Measurements from ENCODE around the gene PGAP6.
A peak's percentile ranks its signal among the peaks of the same experiment; 100 is the strongest.
"Not testable (repeated sequence)": the region's sequence is repeated elsewhere in the genome, so short reads cannot be mapped to it uniquely, and the experiment has no call there.

PGAP6 gene
- long read RNA-seq, donor 1, transcript TMEM8A-204 (13 exons, 3,691 nt): major isoform, 8 of 379 reads
- long read RNA-seq, donor 1, partial matches to known transcripts: 210 of 379 reads
- long read RNA-seq, donor 1, other reads (novel, unspliced or antisense): 161 of 379 reads
- long read RNA-seq, donor 2, transcript TMEM8A-204 (13 exons, 3,691 nt): major isoform, 5 of 10 reads
- long read RNA-seq, donor 2, partial matches to known transcripts: 5 of 10 reads
- long read RNA-seq, donor 2, other reads (novel, unspliced or antisense): 0 of 10 reads
- long read RNA-seq, donor 3, partial matches to known transcripts: 0 of 1 reads
- long read RNA-seq, donor 3, other reads (novel, unspliced or antisense): 0 of 1 reads
- long read RNA-seq, donor 4, transcript TMEM8A-204 (13 exons, 3,691 nt): major isoform, 5 of 160 reads
- long read RNA-seq, donor 4, partial matches to known transcripts: 144 of 160 reads
- long read RNA-seq, donor 4, other reads (novel, unspliced or antisense): 11 of 160 reads
- long read RNA-seq, donor 5, transcript TMEM8A-204 (13 exons, 3,691 nt): major isoform, 11 of 26 reads
- long read RNA-seq, donor 5, partial matches to known transcripts: 15 of 26 reads
- long read RNA-seq, donor 5, other reads (novel, unspliced or antisense): 0 of 26 reads
- long read RNA-seq, donor 6, partial matches to known transcripts: 130 of 230 reads
- long read RNA-seq, donor 6, other reads (novel, unspliced or antisense): 97 of 230 reads
- long read RNA-seq, donor 7: 0 reads
- long read RNA-seq, donor 8, transcript TMEM8A-204 (13 exons, 3,691 nt): major isoform, 8 of 16 reads
- long read RNA-seq, donor 8, partial matches to known transcripts: 8 of 16 reads
- long read RNA-seq, donor 8, other reads (novel, unspliced or antisense): 0 of 16 reads

GRCh38 chr16:381789-382717, at the start of gene PGAP6:
PGAP6 (minus strand) TSS chr16:381978; CDS start chr16:381821, 157 bp downstream.
- DNase-seq: peak; percentile 69

DNA sequence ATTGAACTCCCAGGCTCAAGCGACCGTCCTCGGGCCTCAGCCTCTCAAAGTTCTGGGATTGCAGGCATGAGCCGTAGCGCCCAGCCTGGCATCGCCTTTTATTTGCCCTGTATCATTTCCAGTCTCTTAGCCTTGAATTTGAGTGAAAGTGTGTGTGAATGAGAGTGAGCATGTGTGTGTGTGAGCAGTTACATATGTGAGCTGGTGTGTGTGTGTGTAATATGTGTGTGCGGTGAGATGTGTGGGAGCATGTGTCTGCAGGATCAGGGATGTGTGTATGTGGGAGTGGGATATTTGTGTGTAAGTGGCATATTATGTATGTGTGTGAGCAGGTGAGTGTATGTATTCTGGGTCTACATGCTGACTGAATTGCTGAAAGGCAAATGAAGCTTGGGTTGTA, 49.1 kb upstream of the PGAP6 start:
- no peak for DNase-seq

- no peak for DNase-seq
These were observed 45.5 kb upstream of the PGAP6 start for GRCh38 chr16:427250-427649.

- DNase-seq: no peak
These were observed 45.1 kb upstream of the PGAP6 start for GRCh38 chr16:426906-427249.

DNA sequence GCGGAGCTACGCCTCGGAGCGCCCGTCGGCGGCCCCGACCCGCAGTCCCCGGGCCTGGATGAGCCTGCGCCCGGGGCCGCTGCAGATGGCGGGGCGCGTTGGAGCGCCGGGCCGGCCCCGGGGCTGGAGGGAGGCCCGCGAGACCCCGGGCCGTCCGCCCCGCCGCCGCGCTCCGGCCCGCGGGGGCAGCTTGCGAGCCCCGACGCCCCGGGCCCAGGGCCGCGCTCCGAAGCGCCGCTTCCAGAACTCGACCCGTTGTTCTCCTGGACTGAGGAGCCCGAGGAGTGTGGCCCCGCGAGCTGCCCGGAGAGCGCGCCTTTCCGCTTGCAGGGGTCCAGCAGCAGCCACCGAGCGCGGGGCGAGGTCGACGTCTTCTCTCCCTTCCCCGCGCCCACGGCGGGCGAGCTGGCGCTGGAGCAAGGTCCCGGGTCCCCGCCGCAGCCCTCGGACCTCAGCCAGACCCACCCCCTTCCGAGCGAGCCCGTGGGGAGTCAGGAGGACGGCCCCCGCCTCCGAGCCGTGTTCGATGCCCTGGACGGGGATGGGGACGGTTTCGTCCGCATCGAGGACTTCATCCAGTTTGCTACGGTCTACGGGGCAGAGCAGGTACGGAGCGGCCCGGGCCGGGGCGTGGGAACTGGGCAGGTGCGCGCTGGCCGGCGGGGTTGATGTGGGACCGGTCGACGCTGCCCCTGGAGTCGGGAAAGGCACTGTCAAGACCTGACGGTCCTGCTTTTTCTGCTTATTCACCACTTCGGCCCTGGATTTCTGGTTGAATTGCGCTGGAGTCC, 44.5 kb upstream of the PGAP6 start:
- peak; percentile 63 for DNase-seq

DNA sequence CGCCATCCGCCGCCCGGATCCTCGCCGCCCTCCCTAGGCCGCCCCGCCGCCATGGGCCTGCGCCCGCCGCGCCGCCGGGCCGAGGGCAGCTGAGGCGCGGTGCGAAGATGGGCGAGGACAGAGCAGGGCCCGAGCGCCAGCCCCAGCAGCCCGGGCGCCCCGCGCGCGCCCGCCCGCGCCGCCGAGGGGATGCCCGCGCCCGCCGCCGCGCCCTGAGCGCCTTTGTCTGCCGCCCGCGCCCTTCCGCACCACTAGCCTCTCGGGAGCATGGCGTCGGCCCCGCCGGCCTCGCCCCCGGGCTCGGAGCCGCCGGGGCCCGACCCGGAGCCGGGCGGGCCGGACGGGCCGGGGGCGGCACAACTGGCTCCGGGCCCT, 43.9 kb upstream of the PGAP6 start:
- DNase-seq: no peak

GRCh38 chr16:425082-425718, 43.4 kb upstream of the PGAP6 start, which contains the start of gene RAB11FIP3:
RAB11FIP3 (plus strand) TSS chr16:425649; CDS start chr16:426007, 358 bp downstream.
- DNase-seq: peak; percentile 96

GRCh38 chr16:424623-425081, 42.9 kb upstream of the PGAP6 start:
- DNase-seq: no peak

GRCh38 chr16:424033-424622, 42.4 kb upstream of the PGAP6 start:
- DNase-seq: no peak

GRCh38 chr16:422179-422578, 40.4 kb upstream of the PGAP6 start:
- DNase-seq: not testable (repeated sequence)

- DNase-seq: not testable (repeated sequence)
These were observed 33.4 kb upstream of the PGAP6 start for GRCh38 chr16:415170-415498.

DNA sequence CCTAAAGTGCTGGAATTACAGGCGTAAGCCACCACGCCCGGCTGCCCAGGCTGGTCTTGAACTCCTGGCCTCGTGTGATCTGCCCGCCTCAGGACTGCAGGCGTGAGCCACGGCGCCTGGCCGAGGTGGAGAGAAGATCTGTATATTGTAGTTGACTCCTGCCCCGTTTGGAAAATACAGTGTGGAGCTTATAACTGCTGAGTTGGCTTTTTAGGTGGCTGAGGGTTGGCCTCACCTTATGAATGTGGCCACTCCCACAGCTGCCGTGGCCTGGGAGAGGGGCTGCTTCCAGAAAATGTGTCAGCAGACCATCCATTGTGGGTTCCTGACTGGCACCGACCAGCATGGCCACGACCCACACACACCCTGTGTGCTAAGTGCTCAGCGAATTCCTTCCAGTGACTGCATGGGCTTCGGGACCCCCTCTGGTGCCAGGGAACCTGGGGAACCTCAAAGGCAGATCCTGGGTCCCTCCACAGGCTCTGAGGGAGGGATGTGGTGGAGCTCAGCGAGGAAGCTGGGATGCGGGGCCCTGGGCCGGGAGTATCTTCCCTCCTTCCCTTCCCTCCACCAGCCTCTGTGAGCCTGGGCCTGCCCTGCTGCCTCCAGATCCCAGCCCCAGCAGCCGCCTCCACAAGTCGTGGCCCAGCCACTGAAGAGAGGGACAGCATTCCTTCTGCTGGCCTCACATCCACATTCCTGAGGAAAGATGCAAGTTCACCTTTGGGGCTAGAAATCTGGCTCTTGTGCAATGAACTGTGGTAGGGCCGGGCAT, 32.8 kb upstream of the PGAP6 start:
- DNase-seq: no peak

DNA sequence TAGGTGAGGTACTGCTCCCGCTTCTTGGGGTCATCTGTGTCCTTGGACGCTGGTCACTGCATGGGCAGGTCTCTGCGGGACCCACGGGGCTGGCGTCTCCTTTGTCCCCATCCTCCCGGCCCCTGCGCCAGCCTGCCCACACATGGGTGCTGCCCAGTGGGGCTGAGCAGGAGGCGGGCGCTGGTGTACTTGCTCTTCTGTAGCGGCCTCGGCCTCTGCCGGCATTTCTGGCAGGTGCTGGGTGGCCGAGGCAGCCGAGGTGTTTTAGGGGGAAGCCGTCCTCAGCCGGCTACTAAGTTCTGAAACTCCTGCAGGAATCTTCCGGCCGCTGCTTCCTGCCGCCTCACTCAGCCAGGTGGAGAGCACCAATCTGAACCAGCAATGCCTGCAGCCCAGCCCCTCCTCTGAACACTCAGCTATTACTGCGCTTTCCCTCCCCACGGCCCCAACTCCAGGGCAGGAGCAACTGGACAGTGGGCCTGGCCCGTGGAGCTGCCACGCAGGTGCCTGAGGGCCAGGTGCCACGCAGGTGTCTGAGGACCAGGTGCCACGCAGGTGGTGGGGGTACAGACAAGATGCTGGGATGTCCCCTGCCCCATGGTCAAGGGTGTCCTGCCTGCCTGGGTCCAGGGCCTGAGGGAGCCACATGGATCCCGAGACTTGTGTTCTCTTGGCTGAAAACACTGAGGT, 29.9 kb upstream of the PGAP6 start:
- DNase-seq: no peak

GRCh38 chr16:410516-411178, 28.9 kb upstream of the PGAP6 start:
- DNase-seq: no peak

- DNase-seq: no peak
These were observed 25.5 kb upstream of the PGAP6 start for GRCh38 chr16:407253-407652.

GRCh38 chr16:405548-406506, 24.0 kb upstream of the PGAP6 start:
- no peak for DNase-seq

GRCh38 chr16:404971-405486, 23.3 kb upstream of the PGAP6 start:
- DNase-seq: no peak
